ENCODE data around the gene CDC42BPB.

- TF ChIP-seq EZH2phosphoT487 (IDR thresholded peaks at IDR 0.05; ENCODE audit: insufficient read depth, low read depth) (no peak), EZH2 (IDR thresholded peaks at IDR 0.05; ENCODE audit: insufficient read depth, poor library complexity, severe bottlenecking) (no peak)
Measured at GRCh38 chr14:102907980-102908730, 149.2 kb downstream of the CDC42BPB start.

Measured in GM23248 (cell line).